A673 (cell line): Measurements from ENCODE around the gene ATF6.

ENCODE experiments used
- EZH2 ChIP-seq: fragments of 200-600 bp; sonication (generic); IDR thresholded peaks from 2 replicates; pipeline ENCODE4 v1.6.1; 2017; ENCODE audit warnings: borderline replicate concordance, low read depth, mild to moderate bottlenecking, mixed read lengths, antibody characterized with exemption, low read length; ENCODE audit not compliant: poor library complexity, severe bottlenecking
- TF ChIP-seq, protein P1 (sequence below): fragments of 300-800, 200-600 bp; sonication (generic); conservative IDR thresholded peaks from 2 replicates; pipeline ENCODE4 v1.5.1; 2017; ENCODE audit warnings: low read depth, mild to moderate bottlenecking, antibody characterized with exemption, low read length, moderate library complexity, mixed read lengths

GRCh38 chr1:161985301-161985822 is 219.2 kb downstream of the ATF6 start:
- TF ChIP-seq, protein P1, sequence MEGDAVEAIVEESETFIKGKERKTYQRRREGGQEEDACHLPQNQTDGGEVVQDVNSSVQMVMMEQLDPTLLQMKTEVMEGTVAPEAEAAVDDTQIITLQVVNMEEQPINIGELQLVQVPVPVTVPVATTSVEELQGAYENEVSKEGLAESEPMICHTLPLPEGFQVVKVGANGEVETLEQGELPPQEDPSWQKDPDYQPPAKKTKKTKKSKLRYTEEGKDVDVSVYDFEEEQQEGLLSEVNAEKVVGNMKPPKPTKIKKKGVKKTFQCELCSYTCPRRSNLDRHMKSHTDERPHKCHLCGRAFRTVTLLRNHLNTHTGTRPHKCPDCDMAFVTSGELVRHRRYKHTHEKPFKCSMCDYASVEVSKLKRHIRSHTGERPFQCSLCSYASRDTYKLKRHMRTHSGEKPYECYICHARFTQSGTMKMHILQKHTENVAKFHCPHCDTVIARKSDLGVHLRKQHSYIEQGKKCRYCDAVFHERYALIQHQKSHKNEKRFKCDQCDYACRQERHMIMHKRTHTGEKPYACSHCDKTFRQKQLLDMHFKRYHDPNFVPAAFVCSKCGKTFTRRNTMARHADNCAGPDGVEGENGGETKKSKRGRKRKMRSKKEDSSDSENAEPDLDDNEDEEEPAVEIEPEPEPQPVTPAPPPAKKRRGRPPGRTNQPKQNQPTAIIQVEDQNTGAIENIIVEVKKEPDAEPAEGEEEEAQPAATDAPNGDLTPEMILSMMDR, result no peak
- no peak for TF ChIP-seq EZH2
